DND-41 (cell line): ENCODE data around the gene MYH9.
A peak's percentile ranks its signal among the peaks of the same experiment; 100 is the strongest.
"Not testable (repeated sequence)": the region's sequence is repeated elsewhere in the genome, so short reads cannot be mapped to it uniquely, and the experiment has no call there.

ENCODE experiments used
- ATAC-seq: fragments of 200-7000 bp; cut with Tn5 transposase; 3 replicates; pipeline ENCODE4 v1.9.1; 2021; ENCODE audit warnings: low read depth; ENCODE audit not compliant: insufficient read depth
- DNase-seq: peaks from one replicate; pipeline ENCODE4 v3.0.0-alpha.2; 2020
- H2AFZ ChIP-seq: 2 replicates; pipeline ENCODE4 v1.6.0; 2012; ENCODE audit warnings: low read depth, low read length
- H3K27ac ChIP-seq: 2 replicates; pipeline ENCODE4 v1.5.1; 2012; ENCODE audit warnings: low read length, inconsistent platforms
- H3K27me3 ChIP-seq: fragments of 200-600 bp; sonication (generic); 2 replicates; pipeline ENCODE4 v1.6.0; 2012; ENCODE audit warnings: low read length, mild to moderate bottlenecking, inconsistent platforms; ENCODE audit not compliant: insufficient read depth, poor library complexity
- H3K36me3 ChIP-seq: 2 replicates; pipeline ENCODE4 v1.5.1; 2012; ENCODE audit warnings: low read length, inconsistent platforms; ENCODE audit not compliant: insufficient read depth
- H3K4me1 ChIP-seq: 2 replicates; pipeline ENCODE4 v1.5.1; 2012; ENCODE audit warnings: mild to moderate bottlenecking, low read length; ENCODE audit not compliant: insufficient read depth
- H3K4me2 ChIP-seq: 2 replicates; pipeline ENCODE4 v1.6.0; 2012; ENCODE audit warnings: mild to moderate bottlenecking, moderate library complexity, low read length, inconsistent platforms; ENCODE audit not compliant: insufficient read depth
- H3K4me3 ChIP-seq, 2 experiments: fragments of 200-600 bp in 1 of 2; shearing (Covaris generic) in 1 of 2; 2 replicates each; pipeline ENCODE4 v1.5.1; 2012 to 2016; ENCODE audit warnings: inconsistent platforms in 2 of 2, low read length in 2 of 2, mild to moderate bottlenecking in 2 of 2, low read depth in 1 of 2, moderate library complexity in 1 of 2
- H3K79me2 ChIP-seq: 2 replicates; pipeline ENCODE4 v1.6.0; 2012; ENCODE audit warnings: low read length, inconsistent platforms; ENCODE audit not compliant: insufficient read depth
- H3K9ac ChIP-seq: 2 replicates; pipeline ENCODE4 v1.6.0; 2012; ENCODE audit warnings: low read depth, mild to moderate bottlenecking, inconsistent platforms, low read length, moderate library complexity
- H3K9me3 ChIP-seq: 2 replicates; pipeline ENCODE4 v1.5.1; 2012; ENCODE audit warnings: low read length, moderate library complexity, mild to moderate bottlenecking, inconsistent platforms; ENCODE audit not compliant: insufficient read depth, severe bottlenecking
- H4K20me1 ChIP-seq: 2 replicates; pipeline ENCODE4 v1.6.0; 2012; ENCODE audit warnings: low read length; ENCODE audit not compliant: insufficient read depth
- CTCF ChIP-seq: IDR thresholded peaks from 2 replicates; pipeline ENCODE4 v1.5.1; 2012; ENCODE audit warnings: borderline replicate concordance, low read length, moderate library complexity, mild to moderate bottlenecking; ENCODE audit not compliant: poor library complexity, severe bottlenecking; ENCODE audit errors: extremely low read depth
- EZH2 ChIP-seq: IDR thresholded peaks from 3 replicates; pipeline ENCODE4 v1.6.1; 2012; ENCODE audit warnings: borderline replicate concordance, low read depth, mild to moderate bottlenecking, moderate library complexity, low read length, inconsistent platforms; ENCODE audit not compliant: severe bottlenecking

MYH9 gene

GRCh38 chr22:36293606-36294292, 94.0 kb downstream of the MYH9 start:
- no peaks in the 10 kb centered on the region for H3K27me3 ChIP-seq
- DNase-seq (no peak), ATAC-seq (no peak)
- H3K9ac ChIP-seq = no peak overlapping the region
- no peak overlapping the region for H3K4me3 ChIP-seq
- TF ChIP-seq CTCF (no peak), EZH2 (no peak)
- H2AFZ ChIP-seq = no peak overlapping the region
- H3K79me2 ChIP-seq = no peaks in the 10 kb centered on the region
- H4K20me1 ChIP-seq = no peaks in the 10 kb centered on the region
- no peak overlapping the region for H3K4me2 ChIP-seq
- H3K4me1 ChIP-seq = no peaks in the 10 kb centered on the region
- H3K9me3 ChIP-seq = peaks cover 13% of the 10 kb centered on the region
- H3K27ac ChIP-seq = no peak overlapping the region
- peaks cover 86% of the 10 kb centered on the region for H3K36me3 ChIP-seq

- Histone ChIP-seq H3K9ac (no peak overlapping the region), H3K27ac (no peak overlapping the region), H2AFZ (no peak overlapping the region), H3K79me2 (no peaks in the 10 kb centered on the region), H3K4me2 (no peak overlapping the region), H3K4me3 (no peak overlapping the region), H3K9me3 (peaks cover 13% of the 10 kb centered on the region), H3K4me1 (no peaks in the 10 kb centered on the region), H3K36me3 (peaks cover 86% of the 10 kb centered on the region), H4K20me1 (no peaks in the 10 kb centered on the region), H3K27me3 (no peaks in the 10 kb centered on the region)
- no peak for ATAC-seq
- no peak for DNase-seq
- no peak for TF ChIP-seq CTCF
- no peak for TF ChIP-seq EZH2
Measured at GRCh38 chr22:36292823-36293530, 94.8 kb downstream of the MYH9 start.

GRCh38 chr22:36291831-36292740, 95.7 kb downstream of the MYH9 start:
- Histone ChIP-seq H3K27me3 (no peaks in the 10 kb centered on the region), H3K36me3 (peaks cover 83% of the 10 kb centered on the region), H3K27ac (no peak overlapping the region), H3K4me1 (no peaks in the 10 kb centered on the region), H3K9me3 (peaks cover 13% of the 10 kb centered on the region), H3K4me3 (no peak overlapping the region), H3K9ac (no peak overlapping the region), H4K20me1 (no peaks in the 10 kb centered on the region), H3K4me2 (no peak overlapping the region), H3K79me2 (no peaks in the 10 kb centered on the region), H2AFZ (no peak overlapping the region)
- no peak for DNase-seq
- ATAC-seq = no peak
- no peak for TF ChIP-seq EZH2
- TF ChIP-seq CTCF = no peak

GRCh38 chr22:36290391-36291075, 97.2 kb downstream of the MYH9 start:
- Histone ChIP-seq H3K9me3 (peaks cover 13% of the 10 kb centered on the region), H3K36me3 (peaks cover 83% of the 10 kb centered on the region)
- not testable (repeated sequence) for H3K4me3 ChIP-seq, H3K79me2 ChIP-seq, H3K27ac ChIP-seq, H4K20me1 ChIP-seq, H2AFZ ChIP-seq, H3K9ac ChIP-seq, H3K4me1 ChIP-seq, H3K4me2 ChIP-seq, H3K27me3 ChIP-seq, ATAC-seq
- peak; percentile 31 for DNase-seq

GRCh38 chr22:36289948-36290371, 97.8 kb downstream of the MYH9 start:
- not testable (repeated sequence) for H3K4me3 ChIP-seq, H3K27ac ChIP-seq, H4K20me1 ChIP-seq, H3K27me3 ChIP-seq, H3K79me2 ChIP-seq, DNase-seq, H3K9ac ChIP-seq, ATAC-seq, H2AFZ ChIP-seq, H3K4me2 ChIP-seq, H3K4me1 ChIP-seq
- Histone ChIP-seq H3K9me3 (peaks cover 13% of the 10 kb centered on the region), H3K36me3 (peaks cover 83% of the 10 kb centered on the region)
